Activated naive CD4-positive, alpha-beta T cell treated with anti-CD3 and anti-CD28 coated beads, Interleukin-2, amount 50 U/mL, for 24 hours (primary cell): Measurements from ENCODE around the gene ESRRA.
A peak's percentile ranks its signal among the peaks of the same experiment; 100 is the strongest.

ENCODE experiments used
- H3K27ac Mint-ChIP-seq: one replicate; pipeline ENCODE4 v1.8.0; 2021; ENCODE audit warnings: mild to moderate bottlenecking, mixed read lengths
- H3K27me3 Mint-ChIP-seq: one replicate; pipeline ENCODE4 v1.8.0; 2021; ENCODE audit warnings: mixed read lengths
- H3K36me3 Mint-ChIP-seq: one replicate; pipeline ENCODE4 v1.8.0; 2021; ENCODE audit warnings: mixed read lengths
- H3K4me1 Mint-ChIP-seq: one replicate; pipeline ENCODE4 v1.8.0; 2021; ENCODE audit warnings: mixed read lengths
- H3K4me3 Mint-ChIP-seq: one replicate; pipeline ENCODE4 v1.8.0; 2021; ENCODE audit warnings: mild to moderate bottlenecking, mixed read lengths
- H3K9me3 Mint-ChIP-seq: one replicate; pipeline ENCODE4 v1.8.0; 2021; ENCODE audit warnings: mixed read lengths

Gene ESRRA

GRCh38 chr11:64341851-64342791 is 36.8 kb downstream of the ESRRA start:
- no peaks in the 10 kb centered on the region for H3K9me3 Mint-ChIP-seq
- peak overlapping the region; percentile 30 for H3K27ac Mint-ChIP-seq
- peak overlapping the region; percentile 26 for H3K4me3 Mint-ChIP-seq
- H3K36me3 Mint-ChIP-seq = no peaks in the 10 kb centered on the region
- peaks cover 40% of the 10 kb centered on the region for H3K4me1 Mint-ChIP-seq
- H3K27me3 Mint-ChIP-seq = no peaks in the 10 kb centered on the region

GRCh38 chr11:64342869-64343745 is 37.8 kb downstream of the ESRRA start:
- no peaks in the 10 kb centered on the region for H3K27me3 Mint-ChIP-seq
- H3K4me1 Mint-ChIP-seq = peaks cover 35% of the 10 kb centered on the region
- no peak overlapping the region for H3K27ac Mint-ChIP-seq
- H3K9me3 Mint-ChIP-seq = no peaks in the 10 kb centered on the region
- H3K36me3 Mint-ChIP-seq = no peaks in the 10 kb centered on the region
- H3K4me3 Mint-ChIP-seq = no peak overlapping the region

- H3K4me1 Mint-ChIP-seq = peaks cover 31% of the 10 kb centered on the region
- no peaks in the 10 kb centered on the region for H3K9me3 Mint-ChIP-seq
- no peak overlapping the region for H3K4me3 Mint-ChIP-seq
- H3K27me3 Mint-ChIP-seq = no peaks in the 10 kb centered on the region
- no peaks in the 10 kb centered on the region for H3K36me3 Mint-ChIP-seq
- no peak overlapping the region for H3K27ac Mint-ChIP-seq
These were observed 38.6 kb downstream of the ESRRA start for GRCh38 chr11:64343767-64344559.

- Mint-ChIP-seq H3K4me3 (no peak overlapping the region), H3K4me1 (peaks cover 23% of the 10 kb centered on the region), H3K27me3 (no peaks in the 10 kb centered on the region), H3K36me3 (no peaks in the 10 kb centered on the region), H3K27ac (no peak overlapping the region), H3K9me3 (no peaks in the 10 kb centered on the region)
These were observed 39.5 kb downstream of the ESRRA start for GRCh38 chr11:64344787-64345186.

- Mint-ChIP-seq H3K9me3 (no peaks in the 10 kb centered on the region), H3K4me3 (no peak overlapping the region), H3K27ac (peak overlapping the region; percentile 62), H3K36me3 (no peaks in the 10 kb centered on the region), H3K27me3 (no peaks in the 10 kb centered on the region), H3K4me1 (peaks cover 4% of the 10 kb centered on the region)
These were observed 42.0 kb downstream of the ESRRA start for GRCh38 chr11:64347193-64347867.

GRCh38 chr11:64348383-64349024 is 43.2 kb downstream of the ESRRA start:
- Mint-ChIP-seq H3K36me3 (no peaks in the 10 kb centered on the region), H3K27ac (no peak overlapping the region), H3K9me3 (no peaks in the 10 kb centered on the region), H3K4me1 (peaks cover 4% of the 10 kb centered on the region), H3K27me3 (no peaks in the 10 kb centered on the region), H3K4me3 (no peak overlapping the region)

- Mint-ChIP-seq H3K27ac (no peak overlapping the region), H3K4me1 (peaks cover 4% of the 10 kb centered on the region), H3K27me3 (no peaks in the 10 kb centered on the region), H3K9me3 (no peaks in the 10 kb centered on the region), H3K4me3 (no peak overlapping the region), H3K36me3 (no peaks in the 10 kb centered on the region)
These were observed 43.7 kb downstream of the ESRRA start for GRCh38 chr11:64349025-64349387.

- no peak overlapping the region for H3K4me3 Mint-ChIP-seq
- H3K27ac Mint-ChIP-seq = no peak overlapping the region
- H3K4me1 Mint-ChIP-seq = peaks cover 4% of the 10 kb centered on the region
- H3K9me3 Mint-ChIP-seq = no peaks in the 10 kb centered on the region
- H3K36me3 Mint-ChIP-seq = no peaks in the 10 kb centered on the region
- no peaks in the 10 kb centered on the region for H3K27me3 Mint-ChIP-seq
These were observed 44.1 kb downstream of the ESRRA start for GRCh38 chr11:64349404-64349803.

- Mint-ChIP-seq H3K27ac (no peak overlapping the region), H3K4me1 (no peaks in the 10 kb centered on the region), H3K36me3 (no peaks in the 10 kb centered on the region), H3K9me3 (no peaks in the 10 kb centered on the region), H3K27me3 (no peaks in the 10 kb centered on the region), H3K4me3 (no peak overlapping the region)
These were observed 45.9 kb downstream of the ESRRA start for GRCh38 chr11:64351136-64351631.

- H3K9me3 Mint-ChIP-seq = no peaks in the 10 kb centered on the region
- no peaks in the 10 kb centered on the region for H3K36me3 Mint-ChIP-seq
- peaks cover 5% of the 10 kb centered on the region for H3K4me1 Mint-ChIP-seq
- no peaks in the 10 kb centered on the region for H3K27me3 Mint-ChIP-seq
- H3K27ac Mint-ChIP-seq = no peak overlapping the region
- no peak overlapping the region for H3K4me3 Mint-ChIP-seq
These were observed 47.0 kb downstream of the ESRRA start for GRCh38 chr11:64352099-64352994.

GRCh38 chr11:64352995-64353714 is 47.8 kb downstream of the ESRRA start:
- H3K9me3 Mint-ChIP-seq = no peaks in the 10 kb centered on the region
- no peaks in the 10 kb centered on the region for H3K27me3 Mint-ChIP-seq
- peaks cover 13% of the 10 kb centered on the region for H3K4me1 Mint-ChIP-seq
- H3K36me3 Mint-ChIP-seq = no peaks in the 10 kb centered on the region
- H3K4me3 Mint-ChIP-seq = no peak overlapping the region
- no peak overlapping the region for H3K27ac Mint-ChIP-seq

GRCh38 chr11:64353715-64354506 is 48.6 kb downstream of the ESRRA start:
- Mint-ChIP-seq H3K9me3 (no peaks in the 10 kb centered on the region), H3K4me1 (peaks cover 15% of the 10 kb centered on the region), H3K27ac (no peak overlapping the region), H3K36me3 (no peaks in the 10 kb centered on the region), H3K4me3 (no peak overlapping the region), H3K27me3 (no peaks in the 10 kb centered on the region)
